GM04503 (cell line): ENCODE results near the gene ZBTB48.
A peak's percentile ranks its signal among the peaks of the same experiment; 100 is the strongest.

ENCODE experiments used
- DNase-seq: peaks from one replicate; pipeline ENCODE4 v3.0.0-alpha.2; 2012; ENCODE audit warnings: low read depth

ZBTB48 gene

GRCh38 chr1:6612641-6613360, 33.0 kb downstream of the ZBTB48 start:
- DNase-seq, result no peak

DNA sequence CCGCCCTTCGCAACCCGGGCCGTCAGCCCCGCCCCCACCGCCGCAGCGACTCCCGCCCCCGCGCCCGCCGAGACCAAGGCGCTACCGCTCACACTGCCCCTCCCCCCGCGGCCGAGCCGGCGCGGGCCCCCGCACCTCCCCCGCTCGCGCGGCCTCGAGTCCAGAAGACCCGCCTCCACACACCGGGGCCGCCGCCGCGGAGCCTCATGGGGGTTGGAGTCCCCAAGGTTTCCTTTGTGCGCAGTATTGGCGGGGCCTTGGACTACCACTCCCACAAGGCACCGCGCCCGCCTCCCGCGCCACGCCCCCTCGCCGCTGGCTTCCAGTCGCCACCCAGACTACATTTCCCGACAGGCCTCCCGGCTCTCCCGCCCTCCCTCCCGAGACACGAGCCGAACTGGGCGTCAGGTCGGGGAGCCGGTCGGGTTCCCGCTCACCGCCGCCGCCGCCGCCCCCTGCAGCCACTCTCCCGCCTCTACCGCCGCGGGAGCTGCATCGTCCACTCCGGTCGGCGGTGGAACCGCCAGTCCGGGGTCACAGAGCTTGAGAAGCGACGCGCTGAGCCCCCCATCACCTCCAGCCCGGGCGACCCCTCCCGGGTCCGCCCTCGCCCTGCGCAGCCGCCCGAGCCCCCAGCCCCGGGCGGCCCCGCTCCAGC, 33.7 kb downstream of the ZBTB48 start, which contains the start of gene PHF13:
PHF13 (plus strand) TSS at position 371 of the 658 bp plus-strand sequence. CDS start 336 bp downstream, outside the sequence.
- DNase-seq, result peak; percentile 84

DNA sequence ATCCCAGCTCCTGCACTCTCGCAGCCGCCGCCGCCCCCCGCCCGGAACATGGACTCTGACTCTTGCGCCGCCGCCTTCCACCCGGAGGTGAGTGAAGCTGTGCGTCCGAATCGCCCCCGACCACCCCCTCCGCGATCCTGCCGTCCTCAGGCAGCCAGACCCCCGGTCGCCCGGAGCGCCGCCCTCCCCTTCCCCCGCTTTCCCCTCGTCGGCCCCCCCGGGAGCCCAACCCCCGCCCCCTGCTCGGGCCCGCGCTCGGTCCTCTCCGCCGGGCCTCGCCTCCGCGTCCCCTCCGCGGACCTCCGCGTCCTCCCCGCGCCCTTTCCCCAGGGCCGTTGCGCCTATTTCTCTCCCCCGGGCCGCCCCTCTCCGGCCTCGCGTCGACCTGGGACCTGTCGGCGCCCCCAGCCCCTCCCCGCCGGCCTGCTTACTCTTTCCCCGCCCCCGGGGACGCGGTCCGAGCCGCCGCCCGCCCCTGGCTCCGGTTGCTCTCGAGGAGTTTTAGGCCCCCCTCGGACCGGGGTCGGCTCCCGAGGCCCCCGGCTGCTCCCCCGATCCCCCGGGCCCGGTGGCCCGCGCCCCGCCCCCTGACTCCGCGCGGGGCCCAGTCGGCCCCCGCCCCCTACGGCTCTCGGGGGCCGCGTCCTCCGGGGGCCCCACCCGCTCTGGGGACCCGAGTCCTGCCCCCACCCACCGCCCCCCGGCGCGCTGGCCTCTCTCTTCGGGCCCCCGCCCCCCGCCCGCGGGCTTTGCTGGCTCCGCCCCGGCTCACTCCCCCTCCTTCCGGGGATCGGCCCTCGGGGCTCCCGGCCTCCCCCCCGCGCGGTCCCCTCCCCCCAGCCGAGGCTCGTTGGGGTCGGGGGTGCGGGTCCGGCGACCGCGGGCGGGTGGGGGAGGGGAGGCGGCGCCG, 34.5 kb downstream of the ZBTB48 start:
- DNase-seq, result no peak

DNA sequence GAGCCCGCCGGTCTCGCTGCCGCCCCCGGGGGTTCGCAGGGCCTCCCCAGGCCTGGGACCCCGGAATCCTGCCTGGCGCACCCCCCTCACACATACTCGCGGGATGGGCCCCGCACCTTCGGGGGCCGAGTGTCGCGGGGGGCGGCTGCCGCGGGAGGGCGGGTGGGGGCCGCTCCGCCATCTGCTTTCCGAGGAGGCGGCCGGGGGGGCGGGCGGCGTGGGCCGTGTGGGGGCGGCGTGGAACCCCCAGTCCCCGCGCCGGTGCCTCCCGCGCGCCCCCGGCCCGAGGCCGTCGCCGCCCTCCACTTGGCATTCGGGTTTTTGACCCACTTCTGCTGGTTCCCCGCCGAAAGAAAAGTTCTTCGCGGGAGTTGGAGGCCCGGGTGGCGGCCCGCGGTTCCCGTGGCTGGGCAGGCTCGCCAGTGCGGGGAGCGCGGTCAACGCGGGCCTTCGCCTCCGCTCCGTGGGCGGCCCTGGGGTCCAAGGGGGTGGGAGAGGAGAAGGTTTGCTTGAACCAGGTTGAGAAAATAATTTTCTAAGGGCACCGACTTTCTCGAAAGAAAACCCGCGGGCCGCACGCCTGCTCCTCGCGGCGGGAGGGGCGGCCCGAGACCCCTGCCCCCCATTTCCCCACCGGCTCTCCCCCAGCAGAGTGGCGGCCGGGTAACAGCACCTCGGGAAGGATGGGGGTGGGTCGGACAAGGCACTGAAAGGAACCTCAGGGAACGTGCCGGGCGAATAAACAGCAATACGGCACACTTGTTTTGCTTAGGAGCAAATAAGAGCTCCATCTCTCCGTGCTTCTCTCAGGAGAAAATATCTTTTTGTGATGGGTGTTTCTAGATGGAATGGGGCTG, 35.4 kb downstream of the ZBTB48 start:
- no peak for DNase-seq

- DNase-seq, result no peak
These were observed 39.3 kb downstream of the ZBTB48 start for GRCh38 chr1:6619045-6619444.

GRCh38 chr1:6621429-6622391, 41.9 kb downstream of the ZBTB48 start:
- no peak for DNase-seq

DNA sequence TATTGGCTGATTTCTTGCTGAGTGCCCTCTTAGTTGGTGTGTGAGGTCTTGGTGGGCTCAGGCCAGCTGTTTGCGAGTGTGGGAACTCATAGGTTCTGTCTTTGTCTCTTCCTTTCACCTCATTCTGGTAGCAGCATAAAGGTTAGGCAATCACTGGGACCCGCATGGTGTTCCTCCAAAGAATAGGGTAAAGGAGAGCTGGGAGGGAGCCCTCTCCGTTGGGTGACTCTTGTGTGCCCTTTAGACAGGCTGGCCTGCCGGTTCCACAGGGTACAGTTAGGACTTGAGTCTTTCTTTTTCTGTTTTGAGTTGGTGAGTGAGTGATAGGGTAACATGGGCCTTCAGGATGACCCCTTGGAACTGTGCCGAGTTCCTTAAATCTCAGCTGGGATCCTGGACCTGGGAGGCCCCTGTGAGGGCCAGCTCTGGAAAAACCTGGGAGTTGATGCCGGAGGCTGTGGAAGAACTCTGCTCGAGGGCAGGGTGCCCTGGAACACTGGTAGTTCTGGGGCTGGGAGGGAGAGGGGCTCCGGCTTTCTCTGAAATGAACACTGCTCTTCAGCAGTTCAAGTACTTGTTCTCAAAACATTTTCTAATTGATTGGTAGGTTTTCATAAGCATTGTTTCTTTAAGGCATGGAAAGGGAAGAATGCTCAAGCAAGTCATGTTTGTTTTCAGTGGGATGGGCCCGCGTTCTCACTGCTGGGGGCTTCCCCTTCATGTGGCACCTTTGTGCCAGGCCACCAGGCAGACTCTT, 42.8 kb downstream of the ZBTB48 start:
- DNase-seq, result no peak

DNA sequence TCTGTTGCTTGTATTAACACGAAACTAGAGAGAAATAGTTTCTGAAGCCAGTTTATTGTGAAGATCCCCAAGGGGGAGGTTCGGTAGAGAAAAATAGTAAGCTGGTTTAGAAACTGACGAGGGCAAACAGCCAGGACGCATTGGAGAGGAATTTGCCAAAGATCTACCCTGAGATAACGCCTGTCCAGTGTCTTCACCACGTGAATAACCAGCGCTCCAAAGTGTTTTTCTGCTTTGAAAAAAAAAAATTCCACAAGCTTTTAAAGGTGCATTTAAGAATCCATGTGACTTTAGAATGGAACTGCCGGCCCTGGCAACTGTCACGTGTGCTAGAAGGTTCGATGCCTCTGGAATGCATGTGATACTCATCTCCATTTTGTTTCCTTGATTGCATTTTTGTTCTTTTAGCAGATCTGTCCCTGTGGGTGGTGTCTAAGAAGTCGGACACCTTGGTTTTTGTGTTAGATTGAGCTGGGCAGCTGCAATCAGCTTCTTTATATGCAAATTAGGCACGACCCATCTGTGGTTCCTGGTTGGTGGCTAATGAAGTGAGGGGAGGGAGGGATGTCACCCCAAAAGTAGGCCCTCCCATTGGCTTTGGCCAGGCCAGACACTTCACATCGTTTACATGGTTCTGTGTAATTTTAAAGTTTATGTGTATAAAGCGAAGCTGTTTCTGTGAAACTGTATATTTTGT, 43.6 kb downstream of the ZBTB48 start:
- no peak for DNase-seq

GRCh38 chr1:6624710-6625583, 45.2 kb downstream of the ZBTB48 start, which contains the start of gene THAP3:
Gene THAP3, plus strand, starts transcription at chr1:6624868. Its CDS starts 351 bp downstream, at chr1:6625219.
- DNase-seq, result peak; percentile 56

- peak; percentile 30 for DNase-seq
These were observed 45.9 kb downstream of the ZBTB48 start for GRCh38 chr1:6625584-6626149.

GRCh38 chr1:6627031-6627430, 47.2 kb downstream of the ZBTB48 start:
- no peak for DNase-seq

DNA sequence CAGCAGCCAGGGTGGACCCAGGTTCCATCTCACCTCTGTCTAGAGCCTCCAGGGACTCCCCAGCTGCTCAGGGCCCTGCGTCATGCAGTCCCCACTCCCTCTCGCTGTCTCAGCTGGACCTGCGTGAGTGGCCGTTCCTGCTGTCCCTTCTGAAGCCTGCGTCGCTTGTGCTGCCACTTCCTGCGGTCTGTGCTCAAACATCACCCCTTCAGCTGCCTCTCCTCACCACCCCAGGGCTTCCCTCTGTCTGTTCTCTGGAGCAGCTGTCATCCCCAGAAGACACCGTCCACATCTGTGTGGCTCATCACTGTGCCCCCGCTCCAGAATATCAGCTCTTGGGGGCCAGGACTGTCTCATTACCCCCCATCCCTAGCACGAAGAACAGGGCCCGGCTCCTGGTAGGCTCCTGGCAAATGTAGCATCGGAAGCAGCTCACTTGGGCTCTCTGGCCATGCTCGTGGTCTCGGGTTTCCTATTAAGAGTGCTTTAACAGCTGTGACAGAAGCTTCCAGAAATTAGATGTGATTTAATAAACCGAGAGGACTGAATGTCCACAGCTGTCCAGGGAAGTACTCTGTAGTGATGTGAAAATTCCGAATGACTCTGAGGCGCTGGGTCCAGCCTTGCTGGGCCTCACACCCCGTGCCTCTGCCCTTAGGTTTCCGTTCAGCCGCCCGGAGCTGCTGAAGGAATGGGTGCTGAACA, 48.2 kb downstream of the ZBTB48 start:
- DNase-seq, result no peak

DNA sequence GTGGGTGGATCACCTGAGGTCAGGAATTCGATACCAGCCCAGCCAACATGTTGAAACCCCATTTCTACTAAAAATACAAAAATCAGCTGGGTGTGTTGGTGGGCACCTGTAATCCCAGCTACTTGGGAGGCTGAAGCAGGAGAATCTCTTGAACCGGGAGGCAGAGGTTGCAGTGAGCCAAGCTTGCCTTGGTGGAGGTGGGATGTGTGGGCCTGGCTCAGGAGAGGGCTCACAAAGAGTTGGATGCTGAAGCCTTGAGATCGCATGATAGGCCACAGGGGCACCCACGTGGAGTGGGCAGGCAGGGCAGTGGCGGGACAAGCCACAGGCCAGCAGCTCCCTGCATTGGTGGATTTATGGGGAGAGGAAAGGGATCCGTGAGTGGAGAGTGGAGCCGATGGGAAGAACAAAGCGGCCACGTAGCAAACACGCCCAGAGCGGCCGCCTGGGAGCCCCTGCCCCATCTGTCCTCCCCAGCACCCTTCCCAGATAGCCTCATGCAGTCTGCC, 49.2 kb downstream of the ZBTB48 start:
- no peak for DNase-seq

DNA sequence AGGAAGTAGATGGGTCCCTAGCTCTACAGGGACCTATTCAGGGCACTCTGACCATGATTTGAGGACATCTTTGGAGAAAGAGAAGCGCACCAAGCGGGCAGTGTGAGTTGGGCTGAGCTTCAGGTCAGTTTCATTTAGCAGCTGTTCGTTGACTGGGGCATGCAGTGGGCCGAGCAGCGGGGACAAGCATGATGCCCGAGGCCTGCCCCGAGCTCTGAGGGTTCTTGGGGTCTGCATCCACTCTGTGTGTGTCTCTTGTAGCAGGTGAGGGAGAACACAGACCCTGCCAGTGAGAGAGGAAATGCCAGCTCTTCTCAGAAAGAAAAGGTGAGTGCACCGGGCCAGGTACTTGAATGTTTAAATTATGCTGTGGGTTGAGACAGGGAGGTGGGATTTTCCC, 50.2 kb downstream of the ZBTB48 start:
- no peak for DNase-seq

DNA sequence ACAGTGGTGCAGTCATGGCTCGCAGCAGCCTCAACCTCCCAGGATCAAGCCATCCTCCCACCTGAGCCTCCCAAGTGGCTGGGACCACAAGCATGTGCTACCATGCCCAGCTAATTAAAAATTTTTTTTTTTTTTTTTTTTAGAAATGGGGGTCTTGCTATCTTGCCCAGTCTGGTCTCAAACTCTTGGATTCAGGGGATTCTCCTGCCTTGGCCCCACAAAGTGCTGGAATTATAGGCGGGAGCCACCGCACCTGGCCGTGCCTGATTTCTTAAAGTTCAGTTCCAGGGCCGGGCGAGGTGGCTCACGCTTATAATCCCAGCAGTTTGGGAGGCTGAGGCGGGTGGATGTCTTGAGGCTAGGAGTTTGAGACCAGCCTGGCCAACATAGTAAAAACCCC, 51.3 kb downstream of the ZBTB48 start:
- DNase-seq, result no peak

DNA sequence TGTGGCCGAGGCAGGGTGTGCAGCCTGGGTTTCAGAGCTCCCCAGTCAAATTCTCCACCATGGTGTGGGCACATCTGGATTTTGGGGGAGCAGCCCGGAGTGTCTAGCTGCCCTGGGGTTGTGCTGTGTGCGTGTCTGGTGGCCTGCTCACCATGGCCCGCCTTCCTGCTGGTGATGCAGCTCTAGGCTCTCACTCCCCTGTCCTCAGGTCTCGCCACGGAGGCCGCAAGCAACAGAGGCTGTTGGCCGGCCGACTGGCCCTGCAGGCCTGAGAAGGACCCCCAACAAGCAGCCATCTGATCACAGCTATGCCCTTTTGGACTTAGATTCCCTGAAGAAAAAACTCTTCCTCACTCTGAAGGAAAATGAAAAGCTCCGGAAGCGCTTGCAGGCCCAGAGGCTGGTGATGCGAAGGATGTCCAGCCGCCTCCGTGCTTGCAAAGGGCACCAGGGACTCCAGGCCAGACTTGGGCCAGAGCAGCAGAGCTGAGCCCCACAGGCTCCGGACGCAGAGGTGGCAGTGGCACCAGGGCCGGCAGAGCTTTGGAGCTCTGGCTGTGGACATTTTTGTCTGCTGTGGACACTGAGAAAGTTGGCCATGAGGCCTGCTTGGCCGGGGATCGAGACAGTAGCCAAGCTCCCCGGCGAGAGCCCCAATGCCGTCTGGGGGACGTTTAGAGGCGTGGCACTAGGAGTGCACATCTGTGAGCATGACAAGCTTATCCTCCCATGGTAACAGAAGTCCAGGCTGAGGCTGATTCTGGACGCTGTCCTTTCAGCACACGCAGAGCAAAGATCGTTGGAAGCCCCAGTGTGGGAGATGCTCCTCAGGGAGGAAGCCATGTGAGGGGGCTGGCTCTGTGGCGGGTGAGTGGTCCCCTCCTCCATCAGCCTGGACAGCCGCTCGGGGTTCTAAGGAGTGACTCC, 53.1 kb downstream of the ZBTB48 start:
- DNase-seq, result no peak
